HG03196 (cell line): Measurements from ENCODE around the gene NPEPPS.
"Not testable (repeated sequence)": the region's sequence is repeated elsewhere in the genome, so short reads cannot be mapped to it uniquely, and the experiment has no call there.

Experiments
- ATAC-seq: cut with Tn5 transposase; IDR thresholded peaks from one replicate; pipeline ENCODE4 v1.9.1; 2021; ENCODE audit not compliant: unreplicated experiment

Gene NPEPPS

GRCh38 chr17:47561698-47562405, 30.9 kb downstream of the NPEPPS start:
- not testable (repeated sequence) for ATAC-seq

- ATAC-seq = not testable (repeated sequence)
Observed at GRCh38 chr17:47562406-47562705, 31.4 kb downstream of the NPEPPS start.

- ATAC-seq = not testable (repeated sequence)
Observed at GRCh38 chr17:47567261-47567660, 36.4 kb downstream of the NPEPPS start.

- ATAC-seq = not testable (repeated sequence)
Observed at GRCh38 chr17:47572561-47572960, 41.7 kb downstream of the NPEPPS start.

GRCh38 chr17:47582416-47582815, 51.5 kb downstream of the NPEPPS start:
- ATAC-seq = not testable (repeated sequence)

- not testable (repeated sequence) for ATAC-seq
Observed at GRCh38 chr17:47586378-47587055, 55.6 kb downstream of the NPEPPS start.

GRCh38 chr17:47593522-47593921, 62.6 kb downstream of the NPEPPS start:
- not testable (repeated sequence) for ATAC-seq

GRCh38 chr17:47603830-47604597, 73.1 kb downstream of the NPEPPS start:
- no peak for ATAC-seq

GRCh38 chr17:47604598-47604927, 73.7 kb downstream of the NPEPPS start:
- no peak for ATAC-seq

- ATAC-seq = no peak
Observed at GRCh38 chr17:47605011-47605410, 74.1 kb downstream of the NPEPPS start.

- no peak for ATAC-seq
Observed at GRCh38 chr17:47607481-47607880, 76.6 kb downstream of the NPEPPS start.

- ATAC-seq = no peak
Observed at GRCh38 chr17:47611372-47612350, 80.8 kb downstream of the NPEPPS start.

GRCh38 chr17:47615766-47616424, 85.0 kb downstream of the NPEPPS start:
- no peak for ATAC-seq

- no peak for ATAC-seq
Observed at GRCh38 chr17:47618410-47618809, 87.5 kb downstream of the NPEPPS start.

- ATAC-seq = no peak
Observed at GRCh38 chr17:47620503-47621245, 89.8 kb downstream of the NPEPPS start.

GRCh38 chr17:47621293-47622179, 90.6 kb downstream of the NPEPPS start:
- ATAC-seq = no peak

- no peak for ATAC-seq
Observed at GRCh38 chr17:47622180-47622549, 91.3 kb downstream of the NPEPPS start.

GRCh38 chr17:47624727-47625068, 93.8 kb downstream of the NPEPPS start:
- ATAC-seq = no peak

GRCh38 chr17:47628014-47628566, 97.2 kb downstream of the NPEPPS start:
- no peak for ATAC-seq
